ENCODE results near the gene CLASP1.

The CLASP1 gene

GRCh38 chr2:121289271-121289670 lies 360.0 kb downstream of the CLASP1 start:
- Histone ChIP-seq H3K27me3 (ENCODE audit: control insufficient read depth, insufficient read depth, low read length) (no peaks in the 10 kb centered on the region), H3K36me3 (ENCODE audit: control insufficient read depth, insufficient read depth, low read length) (no peaks in the 10 kb centered on the region), H3K27ac (ENCODE audit: low read depth, low read length) (no peak overlapping the region), H3K4me1 (ENCODE audit: control insufficient read depth, insufficient read depth, low read length) (no peaks in the 10 kb centered on the region), H3K9ac (ENCODE audit: low read length) (no peak overlapping the region), H3K4me3 (ENCODE audit: low read length) (no peak overlapping the region)

GRCh38 chr2:121288454-121289231 lies 360.6 kb downstream of the CLASP1 start:
- Histone ChIP-seq H3K4me3 (ENCODE audit: low read length) (no peak overlapping the region), H3K4me1 (ENCODE audit: control insufficient read depth, insufficient read depth, low read length) (no peaks in the 10 kb centered on the region), H3K9ac (ENCODE audit: low read length) (no peak overlapping the region), H3K36me3 (ENCODE audit: control insufficient read depth, insufficient read depth, low read length) (no peaks in the 10 kb centered on the region), H3K27me3 (ENCODE audit: control insufficient read depth, insufficient read depth, low read length) (peaks cover 3% of the 10 kb centered on the region), H3K27ac (ENCODE audit: low read depth, low read length) (no peak overlapping the region)

GRCh38 chr2:121287956-121288355 lies 361.3 kb downstream of the CLASP1 start:
- Histone ChIP-seq H3K27me3 (ENCODE audit: control insufficient read depth, insufficient read depth, low read length) (peaks cover 3% of the 10 kb centered on the region), H3K27ac (ENCODE audit: low read depth, low read length) (no peak overlapping the region), H3K9ac (ENCODE audit: low read length) (no peak overlapping the region), H3K4me3 (ENCODE audit: low read length) (no peak overlapping the region), H3K36me3 (ENCODE audit: control insufficient read depth, insufficient read depth, low read length) (no peaks in the 10 kb centered on the region), H3K4me1 (ENCODE audit: control insufficient read depth, insufficient read depth, low read length) (no peaks in the 10 kb centered on the region)

Measured in rectal smooth muscle tissue (tissue), 1 donor.